ENCODE data around the gene KNSTRN. TPM values are rescaled to one million over a fixed set of nuclear protein-coding genes. Genes with fewer than 3 reads are reported as not detected.
A peak's percentile ranks its signal among the peaks of the same experiment; 100 is the strongest.

The KNSTRN gene
- total RNA-seq, 1 donor from 2014 or later = 48.4 TPM

- H3K4me3 Mint-ChIP-seq = no peak overlapping the region
- peaks cover 15% of the 10 kb centered on the region for H3K4me1 Mint-ChIP-seq (ENCODE audit: low read depth)
- no peaks in the 10 kb centered on the region for H3K9me3 Mint-ChIP-seq
These were observed 55.5 kb downstream of the KNSTRN start for GRCh38 chr15:40437752-40438687.

GRCh38 chr15:40438712-40439111 is 56.2 kb downstream of the KNSTRN start:
- no peak for DNase-seq (ENCODE audit: low spot score)
- H3K27me3 Mint-ChIP-seq (ENCODE audit: insufficient read depth) = peaks cover 66% of the 10 kb centered on the region

More at GRCh38 chr15:40437752-40438687, 55.5 kb downstream of the KNSTRN start:
- DNase-seq (ENCODE audit: low spot score) = no peak
- H3K27ac Mint-ChIP-seq = no peak overlapping the region
- intact Hi-C loops (cut with micrococcal nuclease) = no loop called here
- H3K36me3 Mint-ChIP-seq (ENCODE audit: low read depth) = peaks cover 5% of the 10 kb centered on the region
- H3K27me3 Mint-ChIP-seq (ENCODE audit: insufficient read depth) = peaks cover 65% of the 10 kb centered on the region

GRCh38 chr15:40439461-40439959 is 57.0 kb downstream of the KNSTRN start:
- Mint-ChIP-seq H3K36me3 (ENCODE audit: low read depth) (peaks cover 11% of the 10 kb centered on the region), H3K27ac (peak overlapping the region; percentile 87), H3K27me3 (ENCODE audit: insufficient read depth) (peaks cover 67% of the 10 kb centered on the region), H3K4me3 (peak overlapping the region; percentile 95), H3K9me3 (no peaks in the 10 kb centered on the region), H3K4me1 (ENCODE audit: low read depth) (peaks cover 26% of the 10 kb centered on the region)
- intact Hi-C loops (cut with micrococcal nuclease) = no loop called here
- DNase-seq (ENCODE audit: low spot score) = no peak

More at GRCh38 chr15:40438712-40439111, 56.2 kb downstream of the KNSTRN start:
- no peak overlapping the region for H3K27ac Mint-ChIP-seq
- intact Hi-C loops (cut with micrococcal nuclease) = no loop called here
- H3K4me1 Mint-ChIP-seq (ENCODE audit: low read depth) = peaks cover 22% of the 10 kb centered on the region
- H3K4me3 Mint-ChIP-seq = no peak overlapping the region
- H3K36me3 Mint-ChIP-seq (ENCODE audit: low read depth) = peaks cover 8% of the 10 kb centered on the region
- no peaks in the 10 kb centered on the region for H3K9me3 Mint-ChIP-seq

- H3K9me3 Mint-ChIP-seq = no peaks in the 10 kb centered on the region
- intact Hi-C loops (cut with micrococcal nuclease) = loop anchor here (1.0 to 5.0 kb wide), 7 partner anchors 35 to 333 kb away; partner anchors contain the start of genes BMF, BUB1B, CCDC32 and IVD
- H3K36me3 Mint-ChIP-seq (ENCODE audit: low read depth) = peaks cover 11% of the 10 kb centered on the region
- H3K4me3 Mint-ChIP-seq = peak overlapping the region; percentile 95
- DNase-seq (ENCODE audit: low spot score) = peak; percentile 18
- peaks cover 26% of the 10 kb centered on the region for H3K4me1 Mint-ChIP-seq (ENCODE audit: low read depth)
- peak overlapping the region; percentile 87 for H3K27ac Mint-ChIP-seq
- H3K27me3 Mint-ChIP-seq (ENCODE audit: insufficient read depth) = peaks cover 60% of the 10 kb centered on the region
These were observed 57.6 kb downstream of the KNSTRN start for GRCh38 chr15:40439960-40440742.

- H3K9me3 Mint-ChIP-seq = no peaks in the 10 kb centered on the region
- H3K27ac Mint-ChIP-seq = peak within 1 kb of the TSS; percentile 87
- peaks cover 26% of the 10 kb centered on the region for H3K4me1 Mint-ChIP-seq (ENCODE audit: low read depth)
- peaks cover 53% of the 10 kb centered on the region for H3K27me3 Mint-ChIP-seq (ENCODE audit: insufficient read depth)
- H3K4me3 Mint-ChIP-seq = peak within 1 kb of the TSS; percentile 95
- peaks cover 11% of the 10 kb centered on the region for H3K36me3 Mint-ChIP-seq (ENCODE audit: low read depth)
- intact Hi-C loops (cut with micrococcal nuclease) = loop anchor here (1.0 to 5.0 kb wide), 7 partner anchors 36 to 334 kb away; partner anchors contain the start of genes BMF, BUB1B, CCDC32 and IVD
- peak; percentile 96 for DNase-seq (ENCODE audit: low spot score)
These were observed 58.4 kb downstream of the KNSTRN start, which contains the start of gene BAHD1 for GRCh38 chr15:40440743-40441564. BAHD1 (plus strand) TSS chr15:40440953; CDS start chr15:40458465, 17,512 bp downstream.

- Mint-ChIP-seq H3K9me3 (no peaks in the 10 kb centered on the region), H3K4me3 (peak overlapping the region; percentile 87), H3K36me3 (ENCODE audit: low read depth) (peaks cover 11% of the 10 kb centered on the region), H3K27me3 (ENCODE audit: insufficient read depth) (peaks cover 48% of the 10 kb centered on the region), H3K27ac (peak overlapping the region; percentile 72), H3K4me1 (ENCODE audit: low read depth) (peaks cover 26% of the 10 kb centered on the region)
- intact Hi-C loops (cut with micrococcal nuclease) = loop anchor here (1.0 to 5.0 kb wide), 7 partner anchors 28 to 335 kb away; partner anchors contain the start of genes BMF, BUB1B, CCDC32 and CHST14
- DNase-seq (ENCODE audit: low spot score) = no peak
These were observed 59.3 kb downstream of the KNSTRN start for GRCh38 chr15:40441565-40442531.

- Mint-ChIP-seq H3K4me1 (ENCODE audit: low read depth) (peaks cover 26% of the 10 kb centered on the region), H3K27ac (no peak overlapping the region), H3K27me3 (ENCODE audit: insufficient read depth) (peaks cover 34% of the 10 kb centered on the region), H3K4me3 (peak overlapping the region; percentile 84), H3K36me3 (ENCODE audit: low read depth) (peaks cover 11% of the 10 kb centered on the region), H3K9me3 (no peaks in the 10 kb centered on the region)
- DNase-seq (ENCODE audit: low spot score) = no peak
- intact Hi-C loops (cut with micrococcal nuclease) = loop anchor here (5.0 kb wide), 2 partner anchors 149 to 336 kb away; partner anchors contain the start of genes BMF and KNL1
These were observed 60.7 kb downstream of the KNSTRN start for GRCh38 chr15:40443255-40443654.

GRCh38 chr15:40443846-40444245 is 61.3 kb downstream of the KNSTRN start:
- no peaks in the 10 kb centered on the region for H3K9me3 Mint-ChIP-seq
- peaks cover 28% of the 10 kb centered on the region for H3K27me3 Mint-ChIP-seq (ENCODE audit: insufficient read depth)
- no peak overlapping the region for H3K27ac Mint-ChIP-seq
- intact Hi-C loops (cut with micrococcal nuclease) = loop anchor here (5.0 kb wide), 2 partner anchors 148 to 337 kb away; partner anchors contain the start of genes BMF and KNL1
- peaks cover 26% of the 10 kb centered on the region for H3K4me1 Mint-ChIP-seq (ENCODE audit: low read depth)
- no peak for DNase-seq (ENCODE audit: low spot score)
- H3K4me3 Mint-ChIP-seq = peak overlapping the region; percentile 52
- H3K36me3 Mint-ChIP-seq (ENCODE audit: low read depth) = peaks cover 11% of the 10 kb centered on the region

Other genes with a start within 250 kb of the KNSTRN start
- 71.0 and 76.1 TPM in 2 replicates for gene BUB1B, start 221.7 kb upstream of the KNSTRN start, total RNA-seq
- 0.26 and 0.78 TPM in 2 replicates for gene PAK6, start 143.7 kb upstream of the KNSTRN start, total RNA-seq
- gene ANKRD63, start 99.7 kb upstream of the KNSTRN start, total RNA-seq = not detected in 2 replicates
- 88.5 and 89.0 TPM in 2 replicates for gene PLCB2, start 74.8 kb upstream of the KNSTRN start, total RNA-seq
- 19.2 and 25.1 TPM in 2 replicates for gene INAFM2, start 59.0 kb upstream of the KNSTRN start, total RNA-seq
- 0.21 and 0.24 TPM in 2 replicates for gene CCDC9B, start 41.8 kb upstream of the KNSTRN start, total RNA-seq
- gene PHGR1, start 31.7 kb upstream of the KNSTRN start, total RNA-seq = not detected in 2 replicates
- 0.02 and 0.54 TPM in 2 replicates for gene DISP2, start 24.5 kb upstream of the KNSTRN start, total RNA-seq
- gene IVD, start 23.1 kb downstream of the KNSTRN start, total RNA-seq = 59.6 and 65.2 TPM in 2 replicates
- 26.5 and 26.9 TPM in 2 replicates for gene BAHD1, start 58.2 kb downstream of the KNSTRN start, total RNA-seq
- gene CHST14, start 88.3 kb downstream of the KNSTRN start, total RNA-seq = 9.7 and 10.2 TPM in 2 replicates
- 28.4 and 36.9 TPM in 2 replicates for gene CCDC32, start 182.3 kb downstream of the KNSTRN start, total RNA-seq
- 19.5 and 22.6 TPM in 2 replicates for gene RPUSD2, start 186.6 kb downstream of the KNSTRN start, total RNA-seq
- 21.6 and 22.4 TPM in 2 replicates for gene KNL1, start 211.5 kb downstream of the KNSTRN start, total RNA-seq

Data from activated T-helper 1 cell treated with anti-CD3 and anti-CD28 coated beads, Interleukin-12 subunit alpha, Interleukin-12 subunit beta, Interleukin-2, Interleukin-4 antibody, amounts not matched to agents 30 ng/mL and 10 ng/mL and 1 ng/mL, durations not matched to agents 14 hours and 24 hours and 36 hours (primary cell).